ENCODE measurements around the gene OBSCN.
"Not testable (repeated sequence)": the region's sequence is repeated elsewhere in the genome, so short reads cannot be mapped to it uniquely, and the experiment has no call there.

OBSCN gene

DNA sequence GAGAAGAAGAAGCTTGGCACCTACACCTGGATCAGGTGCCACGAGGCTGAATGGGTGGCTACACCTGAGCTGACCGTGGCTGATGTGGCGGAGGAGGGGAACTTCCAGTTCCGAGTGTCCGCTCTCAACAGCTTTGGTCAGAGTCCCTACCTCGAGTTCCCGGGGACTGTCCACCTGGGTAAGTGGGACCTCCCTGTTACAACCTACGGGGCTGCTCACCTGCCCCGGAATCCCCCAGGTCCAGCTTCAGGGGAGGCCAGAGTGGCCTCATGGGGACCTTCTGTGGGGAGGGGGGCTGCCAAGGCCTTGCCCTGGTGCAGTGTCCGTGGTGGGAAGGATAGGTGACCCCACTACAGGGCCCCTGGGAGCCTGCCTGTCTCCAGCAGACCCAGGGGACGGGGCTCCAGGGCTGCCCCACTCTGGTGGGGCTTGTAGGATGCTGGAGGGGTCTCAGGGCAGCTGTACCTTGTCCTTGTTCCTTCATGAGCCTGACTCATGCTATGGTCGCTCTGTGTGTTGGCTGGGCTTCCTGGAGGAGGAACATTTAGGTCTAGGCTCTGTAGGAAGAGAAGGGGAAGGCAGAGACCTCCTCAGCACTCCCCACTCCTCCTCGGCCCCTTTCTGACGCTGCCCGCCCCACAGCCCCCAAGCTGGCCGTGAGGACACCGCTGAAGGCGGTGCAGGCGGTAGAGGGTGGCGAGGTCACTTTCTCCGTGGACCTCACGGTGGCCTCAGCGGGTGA lies 7.2 kb downstream of the OBSCN start:
- DNase-seq, result no peak

GRCh38 chr1:228215663-228216116 lies 7.8 kb downstream of the OBSCN start:
- DNase-seq, result no peak

DNA sequence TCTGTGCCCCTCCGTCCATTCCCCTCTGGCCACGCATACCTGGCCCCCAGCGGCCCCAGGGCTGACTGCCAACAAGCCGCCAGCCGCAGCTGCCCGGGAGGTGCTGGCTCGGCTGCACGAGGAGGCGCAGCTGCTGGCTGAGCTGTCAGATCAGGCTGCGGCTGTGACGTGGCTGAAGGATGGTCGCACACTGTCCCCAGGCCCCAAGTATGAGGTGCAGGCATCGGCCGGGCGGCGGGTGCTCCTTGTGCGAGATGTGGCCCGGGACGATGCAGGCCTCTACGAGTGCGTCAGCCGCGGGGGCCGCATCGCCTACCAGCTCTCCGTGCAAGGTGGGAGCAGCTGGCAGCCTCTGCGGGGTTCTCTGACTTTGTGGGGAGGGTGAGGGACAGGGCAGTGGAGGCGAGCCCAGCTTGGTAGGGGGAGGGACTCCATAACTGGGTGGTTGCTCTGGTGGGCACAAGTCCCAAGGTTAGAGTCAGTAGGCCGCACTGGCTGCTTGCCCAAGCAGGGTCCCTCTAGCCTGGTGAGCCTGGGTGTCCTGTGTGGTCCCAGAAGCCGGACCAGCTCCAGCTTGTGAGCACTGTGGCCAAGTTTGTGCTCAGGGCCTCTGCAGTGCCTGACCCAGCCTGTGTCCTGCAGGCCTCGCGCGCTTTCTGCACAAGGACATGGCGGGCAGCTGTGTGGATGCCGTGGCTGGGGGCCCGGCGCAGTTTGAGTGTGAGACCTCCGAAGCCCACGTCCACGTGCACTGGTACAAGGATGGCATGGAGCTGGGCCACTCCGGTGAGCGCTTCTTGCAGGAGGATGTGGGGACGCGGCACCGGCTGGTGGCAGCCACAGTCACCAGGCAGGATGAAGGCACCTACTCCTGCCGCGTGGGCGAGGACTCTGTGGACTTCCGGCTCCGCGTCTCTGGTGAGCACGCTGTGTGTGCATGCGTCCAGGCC lies 8.8 kb downstream of the OBSCN start:
- DNase-seq, result no peak

DNA sequence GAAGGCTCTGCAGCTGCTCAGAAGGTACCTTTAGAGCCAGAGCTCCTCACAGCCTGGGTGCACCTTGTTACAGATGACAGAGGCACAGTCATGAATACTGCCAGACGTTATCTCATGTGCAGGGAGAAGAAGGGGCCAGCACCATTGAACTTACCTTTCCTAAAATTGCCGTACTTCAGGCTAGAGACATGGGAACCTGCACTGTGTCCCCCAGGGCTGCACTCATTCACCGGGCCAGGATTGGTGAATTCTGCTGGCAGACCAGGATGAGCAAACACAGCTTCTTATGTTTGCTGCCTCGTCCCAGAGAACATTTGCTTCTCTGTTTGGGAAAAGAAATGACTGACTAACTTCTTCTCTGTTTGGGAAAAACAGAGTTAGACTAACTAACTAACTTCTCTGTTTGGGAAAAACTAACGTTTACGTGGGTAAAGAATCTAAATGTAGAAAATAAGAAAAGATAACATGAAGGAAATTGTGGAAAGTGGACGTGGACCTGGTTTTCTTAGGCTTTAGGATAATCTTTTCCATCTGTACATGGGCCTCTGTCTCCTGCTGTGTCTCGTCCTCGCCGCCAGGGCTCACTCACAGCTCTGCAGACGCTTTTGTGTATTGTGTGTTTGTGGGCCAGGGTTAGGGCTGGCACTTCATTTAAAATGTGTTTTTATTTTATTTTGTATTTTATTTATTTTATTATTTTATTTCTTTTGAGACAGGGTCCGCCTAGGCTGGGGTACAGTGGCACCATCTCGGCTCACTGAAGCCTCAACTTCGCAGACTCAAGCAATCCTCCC lies 9.9 kb downstream of the OBSCN start:
- DNase-seq, result no peak

- DNase-seq, result no peak
Measured at GRCh38 chr1:228218513-228219244, 10.8 kb downstream of the OBSCN start.

GRCh38 chr1:228219245-228219961 lies 11.6 kb downstream of the OBSCN start:
- DNase-seq, result no peak

GRCh38 chr1:228219962-228220780 lies 12.3 kb downstream of the OBSCN start:
- no peak for DNase-seq

DNA sequence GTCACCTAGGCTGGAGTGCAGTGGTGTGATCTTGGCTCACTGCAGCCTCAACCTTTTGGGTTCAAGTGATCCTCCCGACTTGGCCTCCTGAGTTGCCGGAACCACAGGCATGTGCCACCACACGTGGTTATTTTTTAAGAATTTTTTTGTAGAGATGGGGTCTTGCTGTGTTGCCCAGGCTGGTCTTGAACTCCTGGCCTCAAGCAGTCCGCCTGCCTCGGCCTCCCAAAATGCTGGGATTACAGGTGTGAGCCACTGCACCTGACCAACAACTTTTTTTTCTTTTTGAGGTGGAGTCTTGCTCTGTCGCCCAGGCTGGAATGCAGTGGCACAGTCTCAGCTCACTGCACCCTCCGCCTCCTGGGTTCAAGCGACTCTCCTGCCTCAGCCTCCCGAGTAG lies 13.3 kb downstream of the OBSCN start:
- DNase-seq, result not testable (repeated sequence)

DNA sequence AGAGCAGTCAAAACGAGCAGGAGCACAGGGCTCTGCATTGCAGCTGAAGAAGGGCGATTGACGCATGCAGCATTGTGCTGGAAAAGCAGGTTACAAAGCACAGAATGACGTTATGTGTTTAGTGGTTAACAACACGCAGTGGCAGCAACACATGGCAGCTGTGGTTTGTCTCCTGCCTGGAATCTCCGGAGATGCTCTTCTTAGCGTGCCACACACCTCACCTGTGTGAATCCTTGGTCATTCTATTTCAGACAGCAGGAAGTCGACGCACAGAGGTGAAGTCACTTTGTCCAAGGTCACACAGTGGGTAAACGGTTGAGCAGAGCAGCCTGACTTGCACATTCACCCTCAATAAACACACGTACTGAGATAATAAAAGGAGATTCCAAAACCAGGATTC lies 14.7 kb downstream of the OBSCN start:
- DNase-seq, result no peak

DNA sequence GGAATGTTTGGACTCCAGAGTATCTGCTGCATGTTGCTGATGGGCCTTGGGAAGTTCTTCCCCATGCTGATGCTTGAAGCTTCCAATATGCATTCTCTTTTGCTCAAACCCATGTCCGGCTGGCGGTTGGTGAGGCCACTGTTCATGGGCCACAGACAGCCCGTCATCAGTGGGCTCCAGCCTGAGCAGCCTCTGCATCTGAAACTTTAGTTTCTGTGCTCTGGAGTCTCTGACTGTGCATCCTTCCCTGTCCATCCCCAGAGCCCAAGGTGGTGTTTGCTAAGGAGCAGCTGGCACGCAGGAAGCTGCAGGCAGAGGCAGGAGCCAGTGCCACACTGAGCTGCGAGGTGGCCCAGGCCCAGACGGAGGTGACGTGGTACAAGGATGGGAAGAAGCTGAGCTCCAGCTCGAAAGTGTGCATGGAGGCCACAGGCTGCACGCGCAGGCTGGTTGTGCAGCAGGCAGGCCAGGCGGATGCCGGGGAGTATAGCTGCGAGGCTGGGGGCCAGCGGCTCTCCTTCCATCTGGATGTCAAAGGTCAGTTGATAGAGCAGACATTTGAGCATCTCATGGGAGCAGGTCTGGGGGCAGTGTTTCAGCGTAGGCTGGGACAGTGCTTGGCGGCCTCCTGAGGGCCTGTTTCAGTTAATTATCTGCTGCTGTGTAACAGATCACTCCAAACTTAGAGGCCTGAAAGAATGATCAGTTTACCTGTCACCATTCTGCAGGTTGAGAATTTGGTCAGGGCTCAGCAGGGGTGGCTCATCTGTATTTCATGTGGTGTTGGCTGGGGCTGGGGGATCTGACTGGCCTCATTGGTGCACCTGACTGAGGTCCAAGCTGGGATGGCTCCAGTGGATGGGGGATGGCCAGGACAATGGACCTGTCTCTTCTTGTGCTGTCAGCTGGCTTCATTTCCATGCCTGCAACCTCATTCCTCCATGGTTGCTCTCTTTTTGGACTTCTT lies 16.6 kb downstream of the OBSCN start:
- no peak for DNase-seq

DNA sequence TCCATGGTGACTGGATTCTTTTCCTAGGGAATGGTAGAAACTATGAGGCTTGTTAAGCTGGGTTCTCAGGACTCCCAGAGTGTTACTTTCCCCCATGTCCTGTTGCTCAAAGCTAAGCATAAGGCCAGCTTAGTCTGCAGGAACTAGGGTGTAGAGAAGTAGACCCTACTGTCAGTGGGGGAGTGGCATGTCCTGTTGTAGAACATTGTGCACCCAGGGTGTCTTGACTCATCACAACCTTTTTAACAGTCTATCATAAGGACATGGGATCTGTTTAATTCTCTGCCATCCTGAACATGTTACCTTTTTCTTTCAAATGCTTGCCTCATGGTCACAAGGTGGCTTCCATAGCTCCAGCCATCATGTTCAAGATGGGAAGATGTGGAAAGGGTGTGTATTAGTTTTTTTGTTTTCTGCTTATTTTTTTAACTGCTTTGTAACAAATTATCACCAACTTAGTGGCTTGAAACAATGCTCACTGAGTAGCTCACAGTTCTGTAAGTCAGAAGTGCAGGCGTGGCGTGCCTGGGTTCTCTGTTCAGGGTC lies 17.4 kb downstream of the OBSCN start:
- no peak for DNase-seq

DNA sequence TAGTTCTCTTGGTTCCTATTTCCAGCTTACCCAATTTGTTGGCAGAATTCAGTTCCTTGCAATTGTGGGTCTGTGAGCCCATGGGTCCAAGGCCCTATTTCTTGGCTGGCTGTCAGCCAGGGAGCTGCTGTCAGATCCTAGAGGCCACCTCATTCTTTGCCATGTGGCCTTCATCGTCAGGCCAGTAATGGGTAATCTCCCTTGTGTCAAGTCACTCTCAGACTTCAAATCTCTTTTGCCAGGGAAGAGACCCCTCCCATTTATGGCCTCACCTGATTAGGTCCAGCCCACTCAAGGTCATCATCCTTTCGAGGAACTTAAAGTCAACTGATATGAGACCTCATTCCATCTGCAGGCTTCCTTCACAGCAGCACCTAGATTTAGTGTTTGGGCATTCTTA lies 17.9 kb downstream of the OBSCN start:
- DNase-seq, result no peak

DNA sequence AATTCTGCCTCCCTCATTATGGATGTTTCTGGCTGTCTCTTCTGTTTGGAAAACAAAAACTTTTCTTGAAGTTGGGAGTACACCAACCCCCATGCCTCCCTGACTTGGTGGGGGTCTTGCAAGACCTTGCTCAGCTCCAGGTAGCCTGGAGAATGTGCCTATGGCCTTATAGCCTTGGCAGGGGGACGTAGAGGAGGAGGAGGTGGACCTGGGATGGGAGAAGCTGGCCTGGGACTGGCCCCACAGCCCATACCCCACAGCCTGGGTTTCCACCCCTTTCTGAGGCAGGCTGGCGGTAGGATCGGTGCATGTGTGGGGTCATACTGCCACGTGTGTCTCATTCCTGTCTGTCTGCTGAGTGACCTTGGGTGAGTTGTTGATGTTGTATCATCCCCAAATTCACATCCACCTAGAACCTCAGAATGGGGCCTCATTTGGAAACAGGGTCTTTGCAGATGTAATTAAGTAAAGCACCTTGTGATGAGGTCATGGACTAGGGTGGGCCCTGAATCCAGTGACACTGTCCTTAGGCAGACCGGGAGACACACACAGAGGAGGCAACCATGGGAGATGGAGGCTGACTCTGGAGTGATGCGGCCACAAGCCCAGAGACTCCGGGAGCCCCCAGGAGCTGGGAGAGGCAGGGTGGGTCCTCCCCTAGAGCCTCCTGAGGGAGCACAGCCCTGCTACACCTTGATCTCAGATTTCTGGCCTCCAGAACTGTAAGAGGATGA lies 18.5 kb downstream of the OBSCN start:
- DNase-seq, result no peak

GRCh38 chr1:228226956-228227791 lies 19.3 kb downstream of the OBSCN start:
- DNase-seq, result peak; percentile 5

GRCh38 chr1:228228147-228228546 lies 20.3 kb downstream of the OBSCN start:
- DNase-seq, result not testable (repeated sequence)

- no peak for DNase-seq
Measured at GRCh38 chr1:228228601-228229074, 20.8 kb downstream of the OBSCN start.

DNA sequence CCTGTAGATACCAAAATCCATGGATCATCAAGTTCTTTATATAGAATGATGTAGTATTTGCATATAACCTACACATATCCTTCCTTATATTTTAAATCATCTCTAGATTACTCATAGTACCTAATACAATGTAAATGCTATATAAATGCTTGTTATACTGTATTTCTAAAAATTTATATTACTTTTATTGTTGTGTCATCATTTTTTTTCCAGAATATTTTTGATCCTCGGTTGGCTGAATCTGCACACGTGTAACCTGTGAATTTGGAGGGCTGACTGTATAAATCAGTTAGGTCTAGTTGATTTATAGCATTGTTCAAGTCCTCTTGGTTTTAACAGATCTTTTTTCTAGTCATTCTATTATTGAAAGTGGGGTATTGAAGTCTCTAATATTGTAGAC lies 23.3 kb downstream of the OBSCN start:
- no peak for DNase-seq

Data from kidney glomerular epithelial cell (primary cell).